ENCODE results near the gene GOLGA6L7. TPM values are rescaled to one million over a fixed set of nuclear protein-coding genes. Genes with fewer than 3 reads are reported as not detected.
"Not testable (repeated sequence)": the region's sequence is repeated elsewhere in the genome, so short reads cannot be mapped to it uniquely, and the experiment has no call there.

Gene GOLGA6L7
- total RNA-seq, 2 experiments from 2014 or later, result not detected

DNA sequence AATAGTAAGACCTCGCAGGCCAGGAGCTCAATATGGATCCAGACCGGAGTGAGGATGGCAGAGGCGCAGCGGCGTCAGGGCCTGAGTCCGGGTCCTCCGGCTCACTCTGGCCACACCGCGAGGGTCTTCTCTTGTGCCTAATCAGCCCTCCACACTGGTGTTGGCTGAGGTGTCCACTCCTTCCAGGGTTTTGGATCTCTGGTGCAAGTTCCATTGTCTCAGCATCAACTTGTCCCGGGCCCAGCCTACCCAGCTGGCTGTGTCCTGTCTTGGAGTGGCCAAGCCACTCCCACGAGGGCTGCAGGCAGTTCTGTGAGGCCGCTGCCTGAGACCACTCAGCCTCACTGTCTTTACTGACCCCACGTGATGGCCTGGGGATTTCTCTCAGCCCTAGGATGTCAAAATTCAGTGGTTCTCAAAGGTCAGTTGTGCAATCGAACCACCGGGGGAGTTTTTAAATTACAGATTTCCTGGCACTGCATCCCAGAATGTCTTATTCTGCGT, 12.6 kb upstream of the GOLGA6L7 start:
- H3K27ac Mint-ChIP-seq, result no peak overlapping the region
- no peaks in the 10 kb centered on the region for H3K9me3 ChIP-seq (ENCODE audit: control insufficient read depth in 1 of 2, insufficient read depth in 1 of 2, low read length in 2 of 2)
- H3K36me3 Mint-ChIP-seq (ENCODE audit: low read depth), result no peaks in the 10 kb centered on the region
- ChIA-PET CTCF (no interaction called here), POLR2A (no interaction called here)
- no peak overlapping the region for H3K4me3 ChIP-seq (ENCODE audit: low read length)
- DNase-seq (no peak), ATAC-seq (ENCODE audit: poor library complexity) (no peak)
- intact Hi-C loops (cut with DNase I, micrococcal nuclease), result no loop called here
- H3K9me3 Mint-ChIP-seq, result no peaks in the 10 kb centered on the region
- TF ChIP-seq, protein P1, sequence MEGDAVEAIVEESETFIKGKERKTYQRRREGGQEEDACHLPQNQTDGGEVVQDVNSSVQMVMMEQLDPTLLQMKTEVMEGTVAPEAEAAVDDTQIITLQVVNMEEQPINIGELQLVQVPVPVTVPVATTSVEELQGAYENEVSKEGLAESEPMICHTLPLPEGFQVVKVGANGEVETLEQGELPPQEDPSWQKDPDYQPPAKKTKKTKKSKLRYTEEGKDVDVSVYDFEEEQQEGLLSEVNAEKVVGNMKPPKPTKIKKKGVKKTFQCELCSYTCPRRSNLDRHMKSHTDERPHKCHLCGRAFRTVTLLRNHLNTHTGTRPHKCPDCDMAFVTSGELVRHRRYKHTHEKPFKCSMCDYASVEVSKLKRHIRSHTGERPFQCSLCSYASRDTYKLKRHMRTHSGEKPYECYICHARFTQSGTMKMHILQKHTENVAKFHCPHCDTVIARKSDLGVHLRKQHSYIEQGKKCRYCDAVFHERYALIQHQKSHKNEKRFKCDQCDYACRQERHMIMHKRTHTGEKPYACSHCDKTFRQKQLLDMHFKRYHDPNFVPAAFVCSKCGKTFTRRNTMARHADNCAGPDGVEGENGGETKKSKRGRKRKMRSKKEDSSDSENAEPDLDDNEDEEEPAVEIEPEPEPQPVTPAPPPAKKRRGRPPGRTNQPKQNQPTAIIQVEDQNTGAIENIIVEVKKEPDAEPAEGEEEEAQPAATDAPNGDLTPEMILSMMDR (IDR thresholded peaks at IDR 0.05), result no peak
- no peaks in the 10 kb centered on the region for H3K36me3 ChIP-seq (ENCODE audit: insufficient read depth, low read length)
- no peaks in the 10 kb centered on the region for H3K27me3 ChIP-seq (ENCODE audit: control insufficient read depth in 1 of 2, insufficient read depth in 2 of 2, low read length in 2 of 2)
- no peaks in the 10 kb centered on the region for H3K4me1 Mint-ChIP-seq (ENCODE audit: low read depth)
- H3K27me3 Mint-ChIP-seq, result no peaks in the 10 kb centered on the region
- no peaks in the 10 kb centered on the region for H3K4me1 ChIP-seq (ENCODE audit: insufficient read depth, low read length)
- H3K4me3 Mint-ChIP-seq, result no peak overlapping the region
- H3K27ac ChIP-seq (ENCODE audit: low read depth in 1 of 2, low read length in 2 of 2), result no peak overlapping the region

DNA sequence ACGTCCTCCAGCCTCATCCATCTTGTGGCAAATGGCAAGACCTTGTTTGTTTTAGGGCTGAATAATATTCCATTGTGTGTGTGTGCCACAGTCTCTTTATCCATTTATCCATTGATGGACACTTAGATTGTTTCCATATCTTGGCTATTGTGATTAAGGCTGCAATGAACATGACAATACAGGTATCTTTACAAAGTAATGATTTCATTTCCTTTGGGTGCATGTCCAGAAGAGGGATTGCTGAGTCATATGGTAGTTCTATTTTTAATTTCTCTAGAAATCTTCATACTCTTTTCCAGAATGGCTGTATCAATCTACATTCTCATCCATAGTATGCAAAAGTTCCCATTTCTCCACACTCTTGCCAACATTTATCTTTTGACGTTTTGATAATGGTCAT, 6.1 kb upstream of the GOLGA6L7 start:
- H3K27ac Mint-ChIP-seq; H3K4me3 Mint-ChIP-seq; H3K27me3 ChIP-seq (ENCODE audit: control insufficient read depth in 1 of 2, insufficient read depth in 2 of 2, low read length in 2 of 2); H3K9me3 ChIP-seq (ENCODE audit: control insufficient read depth in 1 of 2, insufficient read depth in 1 of 2, low read length in 2 of 2); ATAC-seq (ENCODE audit: poor library complexity); CTCF ChIA-PET; H3K27me3 Mint-ChIP-seq; intact Hi-C loops (cut with DNase I, micrococcal nuclease); H3K4me1 ChIP-seq (ENCODE audit: insufficient read depth, low read length); H3K4me3 ChIP-seq (ENCODE audit: low read length); H3K4me1 Mint-ChIP-seq (ENCODE audit: low read depth); DNase-seq; H3K36me3 ChIP-seq (ENCODE audit: insufficient read depth, low read length); POLR2A ChIA-PET; H3K27ac ChIP-seq (ENCODE audit: low read depth in 1 of 2, low read length in 2 of 2); H3K36me3 Mint-ChIP-seq (ENCODE audit: low read depth); H3K9me3 Mint-ChIP-seq: not testable (repeated sequence)

GRCh38 chr15:28853654-28854053, 5.2 kb upstream of the GOLGA6L7 start:
- H3K27ac ChIP-seq (ENCODE audit: low read depth in 1 of 2, low read length in 2 of 2); DNase-seq; H3K4me3 Mint-ChIP-seq; H3K4me1 Mint-ChIP-seq (ENCODE audit: low read depth); H3K4me1 ChIP-seq (ENCODE audit: insufficient read depth, low read length); H3K36me3 Mint-ChIP-seq (ENCODE audit: low read depth); H3K9me3 Mint-ChIP-seq; POLR2A ChIA-PET; H3K9me3 ChIP-seq (ENCODE audit: control insufficient read depth in 1 of 2, insufficient read depth in 1 of 2, low read length in 2 of 2); intact Hi-C loops (cut with DNase I, micrococcal nuclease); H3K4me3 ChIP-seq (ENCODE audit: low read length); H3K36me3 ChIP-seq (ENCODE audit: insufficient read depth, low read length); H3K27me3 ChIP-seq (ENCODE audit: control insufficient read depth in 1 of 2, insufficient read depth in 2 of 2, low read length in 2 of 2); H3K27me3 Mint-ChIP-seq; CTCF ChIA-PET; H3K27ac Mint-ChIP-seq; ATAC-seq (ENCODE audit: poor library complexity): not testable (repeated sequence)

GRCh38 chr15:28849766-28850165, 1.3 kb upstream of the GOLGA6L7 start:
- intact Hi-C loops (cut with DNase I, micrococcal nuclease); H3K27ac ChIP-seq (ENCODE audit: low read depth in 1 of 2, low read length in 2 of 2); POLR2A ChIA-PET: not testable (repeated sequence)

DNA sequence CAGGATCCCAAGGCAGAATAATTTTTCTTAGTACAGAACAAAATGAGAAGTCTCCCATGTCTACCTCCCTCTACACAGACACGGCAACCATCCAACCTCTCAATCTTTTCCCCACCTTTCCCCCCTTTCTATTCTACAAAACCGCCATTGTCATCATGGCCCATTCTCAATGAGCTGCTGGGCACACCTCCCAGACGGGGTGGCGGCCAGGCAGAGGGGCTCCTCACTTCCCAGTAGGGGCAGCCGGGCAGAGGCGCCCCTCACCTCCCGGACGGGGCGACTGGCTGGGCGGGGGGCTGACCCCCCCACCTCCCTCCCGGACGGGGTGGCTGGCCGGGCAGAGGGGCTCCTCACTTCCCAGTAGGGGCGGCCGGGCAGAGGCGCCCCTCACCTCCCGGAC, 827 bp upstream of the GOLGA6L7 start:
- H3K4me1 Mint-ChIP-seq (ENCODE audit: low read depth); H3K27me3 Mint-ChIP-seq; H3K36me3 Mint-ChIP-seq (ENCODE audit: low read depth); H3K27ac Mint-ChIP-seq; H3K36me3 ChIP-seq (ENCODE audit: insufficient read depth, low read length); H3K4me3 Mint-ChIP-seq; H3K4me3 ChIP-seq (ENCODE audit: low read length); POLR2A ChIA-PET; H3K9me3 Mint-ChIP-seq; H3K27ac ChIP-seq (ENCODE audit: low read depth in 1 of 2, low read length in 2 of 2); H3K4me1 ChIP-seq (ENCODE audit: insufficient read depth, low read length); ATAC-seq (ENCODE audit: poor library complexity); intact Hi-C loops (cut with DNase I, micrococcal nuclease); H3K27me3 ChIP-seq (ENCODE audit: control insufficient read depth in 1 of 2, insufficient read depth in 2 of 2, low read length in 2 of 2); DNase-seq; CTCF ChIA-PET; H3K9me3 ChIP-seq (ENCODE audit: control insufficient read depth in 1 of 2, insufficient read depth in 1 of 2, low read length in 2 of 2): not testable (repeated sequence)

More at GRCh38 chr15:28849766-28850165, 1.3 kb upstream of the GOLGA6L7 start:
- H3K36me3 Mint-ChIP-seq (ENCODE audit: low read depth); H3K9me3 ChIP-seq (ENCODE audit: control insufficient read depth in 1 of 2, insufficient read depth in 1 of 2, low read length in 2 of 2); H3K4me1 Mint-ChIP-seq (ENCODE audit: low read depth); H3K9me3 Mint-ChIP-seq; DNase-seq; CTCF ChIA-PET; H3K27me3 ChIP-seq (ENCODE audit: control insufficient read depth in 1 of 2, insufficient read depth in 2 of 2, low read length in 2 of 2); H3K4me1 ChIP-seq (ENCODE audit: insufficient read depth, low read length); H3K27me3 Mint-ChIP-seq; ATAC-seq (ENCODE audit: poor library complexity); H3K36me3 ChIP-seq (ENCODE audit: insufficient read depth, low read length); H3K27ac Mint-ChIP-seq; H3K4me3 ChIP-seq (ENCODE audit: low read length); H3K4me3 Mint-ChIP-seq: not testable (repeated sequence)

- POLR2A ChIA-PET; CTCF ChIA-PET; H3K27me3 ChIP-seq (ENCODE audit: control insufficient read depth in 1 of 2, insufficient read depth in 2 of 2, low read length in 2 of 2); H3K4me1 Mint-ChIP-seq (ENCODE audit: low read depth); H3K9me3 ChIP-seq (ENCODE audit: control insufficient read depth in 1 of 2, insufficient read depth in 1 of 2, low read length in 2 of 2); H3K36me3 ChIP-seq (ENCODE audit: insufficient read depth, low read length); ATAC-seq (ENCODE audit: poor library complexity); H3K4me1 ChIP-seq (ENCODE audit: insufficient read depth, low read length); H3K4me3 Mint-ChIP-seq; H3K4me3 ChIP-seq (ENCODE audit: low read length); H3K27ac ChIP-seq (ENCODE audit: low read depth in 1 of 2, low read length in 2 of 2); H3K36me3 Mint-ChIP-seq (ENCODE audit: low read depth); H3K27ac Mint-ChIP-seq; H3K27me3 Mint-ChIP-seq; H3K9me3 Mint-ChIP-seq; DNase-seq; intact Hi-C loops (cut with DNase I, micrococcal nuclease): not testable (repeated sequence)
Measured at GRCh38 chr15:28847959-28848358, 485 bp downstream of the GOLGA6L7 start.

- H3K27me3 ChIP-seq (ENCODE audit: control insufficient read depth in 1 of 2, insufficient read depth in 2 of 2, low read length in 2 of 2); H3K4me1 Mint-ChIP-seq (ENCODE audit: low read depth); H3K4me1 ChIP-seq (ENCODE audit: insufficient read depth, low read length); H3K36me3 ChIP-seq (ENCODE audit: insufficient read depth, low read length); H3K4me3 Mint-ChIP-seq; H3K27ac ChIP-seq (ENCODE audit: low read depth in 1 of 2, low read length in 2 of 2); H3K9me3 Mint-ChIP-seq; H3K9me3 ChIP-seq (ENCODE audit: control insufficient read depth in 1 of 2, insufficient read depth in 1 of 2, low read length in 2 of 2); intact Hi-C loops (cut with DNase I, micrococcal nuclease); H3K4me3 ChIP-seq (ENCODE audit: low read length); CTCF ChIA-PET; H3K27ac Mint-ChIP-seq; H3K36me3 Mint-ChIP-seq (ENCODE audit: low read depth); POLR2A ChIA-PET; H3K27me3 Mint-ChIP-seq: not testable (repeated sequence)
- DNase-seq (peak in 1 of 14 experiments; percentile 29), ATAC-seq (ENCODE audit: poor library complexity) (peak; percentile 69)
Measured at GRCh38 chr15:28847247-28847646, 1.2 kb downstream of the GOLGA6L7 start.

Measured in CD4-positive, alpha-beta T cell (primary cell).